B cell (primary cell): ENCODE measurements around the gene SPSB3. TPM values are rescaled to one million over a fixed set of nuclear protein-coding genes. Genes with fewer than 3 reads are reported as not detected.

Experiments
- ATAC-seq: fragments of 200-7000 bp; cut with Tn5 transposase; one replicate; pipeline ENCODE4 v1.10.0; 2021; ENCODE audit warnings: low read depth, mild to moderate bottlenecking, moderate number of reproducible peaks, moderate library complexity
- CTCF ChIA-PET: fragments of 350-600 bp; sonication (Branson Sonifier 250); formaldehyde crosslinking; loops from one replicate; lab custom pipeline; 2021; ENCODE audit warnings: antibody characterized with exemption, inconsistent platforms; lab: Charles Lee
- POLR2A ChIA-PET: fragments of 350-600 bp; sonication (Branson Sonifier 250); formaldehyde crosslinking; loops from one replicate; lab custom pipeline; 2021; ENCODE audit warnings: antibody characterized with exemption; lab: Charles Lee
- DNase-seq: peaks from one replicate; pipeline ENCODE4 v3.0.0; 2013
- H2AFZ ChIP-seq: 2 replicates; pipeline ENCODE4 v1.6.1; 2012; ENCODE audit warnings: mild to moderate bottlenecking, low read depth, low read length; ENCODE audit not compliant: insufficient read depth, poor library complexity, severe bottlenecking
- H3K27ac ChIP-seq, 2 donors: 1 replicate in 1 of 2; 2 replicates in 1 of 2; pipeline ENCODE4 v1.5.1; 2012 to 2013; ENCODE audit warnings: low read length in 2 of 2, mild to moderate bottlenecking in 2 of 2, moderate library complexity in 1 of 2
- H3K27me3 ChIP-seq, 4 experiments: fragments of 200-600 bp in 1 of 4; sonication (generic) in 1 of 4; replicated peaks in 1 of 4; 1 replicate in 2 of 4; 2 replicates in 2 of 4; pipeline versions ENCODE4 v1.6.1 to v1.7.0; 2013 to 2016; ENCODE audit warnings: low read length in 3 of 4, mild to moderate bottlenecking in 2 of 4, mixed read lengths in 1 of 4, moderate library complexity in 1 of 4; ENCODE audit not compliant: insufficient read depth in 4 of 4, control insufficient read depth in 3 of 4; ENCODE audit errors: control extremely low read depth in 1 of 4
- H3K36me3 ChIP-seq, 2 experiments: replicated peaks in 1 of 2; 1 replicate in 1 of 2; 2 replicates in 1 of 2; pipeline versions ENCODE4 v1.6.1 to v1.7.1; 2013; ENCODE audit warnings: low read length in 1 of 2; ENCODE audit not compliant: insufficient read depth in 2 of 2, control insufficient read depth in 1 of 2; ENCODE audit errors: control extremely low read depth in 1 of 2, extremely low read depth in 1 of 2
- H3K4me1 ChIP-seq, 2 donors: fragments of 200-600 bp in 1 of 2; sonication (generic) in 1 of 2; 1 replicate in 1 of 2; 2 replicates in 1 of 2; pipeline versions ENCODE4 v1.5.1 to v1.6.1; 2013 to 2017; ENCODE audit warnings: low read length in 2 of 2; ENCODE audit not compliant: control insufficient read depth in 2 of 2, insufficient read depth in 2 of 2
- H3K4me2 ChIP-seq: replicated peaks from 2 replicates; pipeline ENCODE3; 2012; ENCODE audit warnings: mild to moderate bottlenecking, low read depth, low read length; ENCODE audit not compliant: poor library complexity, severe bottlenecking
- H3K4me3 ChIP-seq, 5 experiments: fragments of 200-600 bp in 1 of 5; sonication (generic) in 1 of 5; 1 replicate in 3 of 5; 2 replicates in 2 of 5; pipeline versions ENCODE4 v1.5.1 to v1.7.0; 2011 to 2016; ENCODE audit warnings: low read length in 4 of 5, mild to moderate bottlenecking in 4 of 5, low read depth in 2 of 5, control low read depth in 1 of 5, moderate library complexity in 1 of 5; ENCODE audit not compliant: insufficient read depth in 1 of 5; ENCODE audit errors: control extremely low read depth in 1 of 5, extremely low read depth in 1 of 5
- H3K79me2 ChIP-seq: fragments of 200-600 bp; sonication (generic); one replicate; pipeline ENCODE4 v1.6.0; 2016; ENCODE audit warnings: low read length; ENCODE audit not compliant: control insufficient read depth, insufficient read depth
- H3K9ac ChIP-seq: fragments of 200-600 bp; sonication (generic); 2 replicates; pipeline ENCODE4 v1.6.1; 2017; ENCODE audit warnings: mild to moderate bottlenecking, low read length, moderate library complexity
- H3K9me3 ChIP-seq, 3 donors: one replicate each; pipeline versions ENCODE4 v1.6.1 to v1.7.1; 2013; ENCODE audit warnings: low read length in 2 of 3; ENCODE audit not compliant: control insufficient read depth in 2 of 3, insufficient read depth in 1 of 3; ENCODE audit errors: control extremely low read depth in 1 of 3
- H4K20me1 ChIP-seq: 2 replicates; pipeline ENCODE4 v1.6.0; 2012; ENCODE audit warnings: mild to moderate bottlenecking, low read length; ENCODE audit not compliant: insufficient read depth, control insufficient read depth, poor library complexity, severe bottlenecking
- H3K27ac Mint-ChIP-seq: one replicate; pipeline ENCODE4 v1.8.0; 2021; ENCODE audit warnings: mixed read lengths
- H3K27me3 Mint-ChIP-seq: one replicate; pipeline ENCODE4 v1.8.0; 2021; ENCODE audit warnings: mixed read lengths
- H3K4me1 Mint-ChIP-seq: one replicate; pipeline ENCODE4 v1.8.0; 2021; ENCODE audit warnings: mixed read lengths
- H3K4me3 Mint-ChIP-seq: one replicate; pipeline ENCODE4 v1.8.0; 2021; ENCODE audit warnings: mixed read lengths
- H3K9me3 Mint-ChIP-seq: one replicate; pipeline ENCODE4 v1.8.0; 2022; ENCODE audit warnings: mixed read lengths; ENCODE audit not compliant: insufficient read depth
- EZH2 ChIP-seq: IDR thresholded peaks from 2 replicates; pipeline ENCODE4 v1.6.1; 2012; ENCODE audit warnings: borderline replicate concordance, low read depth, mild to moderate bottlenecking, moderate library complexity, low read length; ENCODE audit not compliant: insufficient read depth, poor library complexity, severe bottlenecking
- WGBS: methylation state at CpG from one replicate; pipeline ENCODE4 v1.1.5; 2013; ENCODE audit warnings: missing lambda C conversion rate; ENCODE audit not compliant: insufficient coverage; 5-methylcytosine and 5-hydroxymethylcytosine counted together
- intact Hi-C: fragments of 100-400 bp; cut with micrococcal nuclease; formaldehyde crosslinking; loops from one replicate; pipeline ENCODE4 v1.10.0; 2022
- polyA plus RNA-seq: library from polyadenylated mRNA; depleted of rRNA; stranded (reverse); fragments of >200 nt; gene quantifications from 2 replicates; pipeline ENCODE4 v1.2.3, GENCODE V29; 2012
- total RNA-seq, 2 donors: library from RNA; stranded (reverse); fragments of 120-200 nt in 1 of 2; gene quantifications; 1 replicate in 1 of 2; 2 replicates in 1 of 2; pipeline versions ENCODE4 v1.2.3 to v1.2.4, GENCODE V29; 2013 to 2022
- TF ChIP-seq, protein P1 (sequence below): fragments of 200-600 bp; IDR thresholded peaks from one replicate; pipeline ENCODE4 v1.8.0; 2022; ENCODE audit warnings: antibody characterized with exemption, mild to moderate bottlenecking

SPSB3 gene
- total and polyA plus RNA-seq, 2 donors (not counting 1 experiment from before 2014, with no cell fraction given) = 91.2 to 264 TPM

DNA sequence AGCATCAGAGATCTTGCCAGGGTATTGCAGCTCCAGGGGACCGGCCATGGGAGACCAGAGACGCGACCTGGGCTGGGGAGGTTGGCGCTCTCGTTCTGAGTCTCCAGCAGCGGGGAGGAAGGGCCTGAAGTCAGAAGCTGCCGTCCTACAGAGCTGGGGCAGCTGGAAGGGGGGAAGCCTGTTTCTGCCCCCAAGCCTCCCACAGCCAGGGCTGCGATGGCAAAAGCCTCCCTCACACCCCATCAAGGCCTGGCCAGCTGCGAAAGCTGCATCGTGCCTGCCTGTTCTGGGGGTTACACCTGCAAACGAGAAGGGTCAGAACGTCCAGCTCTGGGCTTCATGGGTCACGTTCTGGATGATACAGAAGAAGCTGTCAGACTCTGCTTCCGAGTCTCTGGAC, 50.3 kb downstream of the SPSB3 start:
- peaks cover 66% of the 10 kb centered on the region for H3K79me2 ChIP-seq
- H3K4me3 ChIP-seq = no peak overlapping the region
- no peak for DNase-seq
- H3K4me1 ChIP-seq = no peaks in the 10 kb centered on the region
- Mint-ChIP-seq H3K9me3 (no peaks in the 10 kb centered on the region), H3K27ac (no peak overlapping the region), H3K4me3 (no peak overlapping the region), H3K4me1 (peaks cover 4% of the 10 kb centered on the region), H3K27me3 (no peaks in the 10 kb centered on the region)
- CTCF ChIA-PET = interaction anchor here (2.6 kb wide), 1 partner anchor 8 kb away, joined by 9 read pairs; no protein-coding TSS in a partner anchor
- no peak overlapping the region for H3K9ac ChIP-seq
- POLR2A ChIA-PET = no interaction called here
- no peak overlapping the region for H3K4me2 ChIP-seq
- H3K27me3 ChIP-seq = no peaks in the 10 kb centered on the region
- H3K27ac ChIP-seq = no peak overlapping the region
- no peak overlapping the region for H2AFZ ChIP-seq
- 99% methylated on average over 12 of the region's 14 CpGs for WGBS
- no peak for TF ChIP-seq EZH2
- TF ChIP-seq, protein P1, sequence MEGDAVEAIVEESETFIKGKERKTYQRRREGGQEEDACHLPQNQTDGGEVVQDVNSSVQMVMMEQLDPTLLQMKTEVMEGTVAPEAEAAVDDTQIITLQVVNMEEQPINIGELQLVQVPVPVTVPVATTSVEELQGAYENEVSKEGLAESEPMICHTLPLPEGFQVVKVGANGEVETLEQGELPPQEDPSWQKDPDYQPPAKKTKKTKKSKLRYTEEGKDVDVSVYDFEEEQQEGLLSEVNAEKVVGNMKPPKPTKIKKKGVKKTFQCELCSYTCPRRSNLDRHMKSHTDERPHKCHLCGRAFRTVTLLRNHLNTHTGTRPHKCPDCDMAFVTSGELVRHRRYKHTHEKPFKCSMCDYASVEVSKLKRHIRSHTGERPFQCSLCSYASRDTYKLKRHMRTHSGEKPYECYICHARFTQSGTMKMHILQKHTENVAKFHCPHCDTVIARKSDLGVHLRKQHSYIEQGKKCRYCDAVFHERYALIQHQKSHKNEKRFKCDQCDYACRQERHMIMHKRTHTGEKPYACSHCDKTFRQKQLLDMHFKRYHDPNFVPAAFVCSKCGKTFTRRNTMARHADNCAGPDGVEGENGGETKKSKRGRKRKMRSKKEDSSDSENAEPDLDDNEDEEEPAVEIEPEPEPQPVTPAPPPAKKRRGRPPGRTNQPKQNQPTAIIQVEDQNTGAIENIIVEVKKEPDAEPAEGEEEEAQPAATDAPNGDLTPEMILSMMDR = no peak
- peaks cover 0 to 57% of the 10 kb centered on the region in 2 experiments for H3K36me3 ChIP-seq
- no peak for ATAC-seq
- H4K20me1 ChIP-seq = peaks cover 70% of the 10 kb centered on the region
- intact Hi-C loops = no loop called here
- peaks cover 0 to 18% (median 0%) of the 10 kb centered on the region in 3 donors for H3K9me3 ChIP-seq

DNA sequence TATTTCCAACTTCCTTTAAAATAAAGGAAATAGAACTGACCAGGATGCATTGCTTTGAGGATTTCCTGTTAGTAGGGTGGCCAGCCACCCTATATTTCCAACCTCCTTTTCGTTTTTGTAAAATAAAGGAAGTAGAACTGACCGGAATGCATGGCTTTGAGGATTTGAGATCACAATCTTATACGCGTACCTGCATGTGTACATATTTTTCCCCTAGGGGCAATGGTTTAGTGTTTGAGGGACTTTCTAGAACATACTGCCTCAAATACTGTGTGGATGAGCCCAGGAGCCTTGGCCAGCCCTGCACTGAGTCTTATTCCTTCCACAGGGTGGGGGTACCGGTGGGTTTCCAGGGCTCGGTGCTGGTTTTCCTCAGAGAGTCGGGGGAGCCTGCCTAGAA, 50.8 kb downstream of the SPSB3 start:
- intact Hi-C loops = no loop called here
- H4K20me1 ChIP-seq = peaks cover 75% of the 10 kb centered on the region
- no peak overlapping the region for H3K4me2 ChIP-seq
- H3K4me1 Mint-ChIP-seq = peaks cover 7% of the 10 kb centered on the region
- no peak overlapping the region for H2AFZ ChIP-seq
- ATAC-seq = no peak
- CTCF ChIA-PET = interaction anchor here (2.6 kb wide), 1 partner anchor 8 kb away, joined by 9 read pairs; no protein-coding TSS in a partner anchor
- H3K27ac Mint-ChIP-seq = no peak overlapping the region
- H3K27ac ChIP-seq = no peak overlapping the region
- DNase-seq = no peak
- WGBS = 100% methylated on average over 2 of the region's 7 CpGs
- H3K9ac ChIP-seq = no peak overlapping the region
- H3K27me3 Mint-ChIP-seq = no peaks in the 10 kb centered on the region
- no peak for TF ChIP-seq EZH2
- TF ChIP-seq, protein P1 = no peak
- peaks cover 0 to 3% of the 10 kb centered on the region in 2 donors for H3K4me1 ChIP-seq
- H3K27me3 ChIP-seq = no peaks in the 10 kb centered on the region
- H3K4me3 Mint-ChIP-seq = no peak overlapping the region
- peaks cover 0 to 14% (median 0%) of the 10 kb centered on the region in 3 donors for H3K9me3 ChIP-seq
- POLR2A ChIA-PET = no interaction called here
- no peak overlapping the region for H3K4me3 ChIP-seq
- H3K9me3 Mint-ChIP-seq = no peaks in the 10 kb centered on the region
- peaks cover 71% of the 10 kb centered on the region for H3K79me2 ChIP-seq
- peaks cover 0 to 62% of the 10 kb centered on the region in 2 experiments for H3K36me3 ChIP-seq
